Measurements from ENCODE around the gene WNT7B. TPM values are rescaled to one million over a fixed set of nuclear protein-coding genes. Genes with fewer than 3 reads are reported as not detected.

WNT7B gene
- total RNA-seq, 1 experiment from 2014 or later, result 66.9 TPM

GRCh38 chr22:45923835-45924234 lies 53.1 kb downstream of the WNT7B start:
- no peak overlapping the region for H3K4me3 ChIP-seq
- H3F3A ChIP-seq (ENCODE audit: insufficient read depth, low read depth), result peaks cover 25% of the 10 kb centered on the region; the same call in 1 of the 2 replicates
- H3K9me3 ChIP-seq (ENCODE audit: insufficient read depth, low read depth), result no peaks in the 10 kb centered on the region
- ChIA-PET POLR2A (ENCODE audit: unreplicated experiment) (no interaction called here), CTCF (no interaction called here)
- H3K79me2 ChIP-seq (ENCODE audit: low read depth), result no peaks in the 10 kb centered on the region; the same call in 1 of the 2 replicates
- TF ChIP-seq EZH2 (IDR thresholded peaks at IDR 0.05; ENCODE audit: low read depth) (no peak), CTCF (conservative IDR thresholded peaks at IDR 0.05) (no peak)
- H2AFZ ChIP-seq, result no peak overlapping the region
- intact Hi-C loops (cut with micrococcal nuclease; ENCODE audit: unreplicated experiment), result no loop called here
- BruUV-seq (replicated peaks), result no TSS peak
- H3K4me1 ChIP-seq (replicated peaks; ENCODE audit: insufficient read depth), result peaks cover 36% of the 10 kb centered on the region
- H3K27me3 ChIP-seq (ENCODE audit: insufficient read depth, low read depth), result no peaks in the 10 kb centered on the region
- H3K4me2 ChIP-seq, result no peak overlapping the region
- peaks cover 40% of the 10 kb centered on the region for H4K20me1 ChIP-seq (ENCODE audit: insufficient read depth)
- DNase-seq, result no peak
- H3K36me3 ChIP-seq (ENCODE audit: low read depth), result peaks cover 5% of the 10 kb centered on the region; the same call in 1 of the 2 replicates
- H3K9me2 ChIP-seq (ENCODE audit: insufficient read depth), result no peaks in the 10 kb centered on the region
- no peak overlapping the region for H3K27ac ChIP-seq

GRCh38 chr22:45923212-45923611 lies 53.8 kb downstream of the WNT7B start:
- CTCF ChIA-PET, result no interaction called here
- H3K4me1 ChIP-seq (replicated peaks; ENCODE audit: insufficient read depth), result peaks cover 43% of the 10 kb centered on the region
- intact Hi-C loops (cut with micrococcal nuclease; ENCODE audit: unreplicated experiment), result no loop called here

GRCh38 chr22:45922661-45923060 lies 54.3 kb downstream of the WNT7B start:
- no peak overlapping the region for H2AFZ ChIP-seq
- ChIA-PET CTCF (no interaction called here), POLR2A (ENCODE audit: unreplicated experiment) (interaction anchor here (0.6 kb wide), 1 partner anchor 230 kb away, joined by 3 read pairs; no protein-coding TSS in a partner anchor)
- H4K20me1 ChIP-seq (ENCODE audit: insufficient read depth), result peaks cover 28% of the 10 kb centered on the region
- no peak overlapping the region for H3K4me3 ChIP-seq
- H3K4me2 ChIP-seq, result no peak overlapping the region
- H3K79me2 ChIP-seq (ENCODE audit: low read depth), result no peaks in the 10 kb centered on the region; the same call in 1 of the 2 replicates
- H3F3A ChIP-seq (ENCODE audit: insufficient read depth, low read depth), result peaks cover 36% of the 10 kb centered on the region; the same call in 1 of the 2 replicates
- peaks cover 48% of the 10 kb centered on the region for H3K4me1 ChIP-seq (replicated peaks; ENCODE audit: insufficient read depth)
- H3K36me3 ChIP-seq (ENCODE audit: low read depth), result peaks cover 4% of the 10 kb centered on the region; the same call in 1 of the 2 replicates
- intact Hi-C loops (cut with micrococcal nuclease; ENCODE audit: unreplicated experiment), result no loop called here
- TF ChIP-seq EZH2 (IDR thresholded peaks at IDR 0.05; ENCODE audit: low read depth) (no peak), CTCF (conservative IDR thresholded peaks at IDR 0.05) (no peak)
- no peaks in the 10 kb centered on the region for H3K27me3 ChIP-seq (ENCODE audit: insufficient read depth, low read depth)
- BruUV-seq (replicated peaks), result no TSS peak
- no peak for DNase-seq
- no peaks in the 10 kb centered on the region for H3K9me2 ChIP-seq (ENCODE audit: insufficient read depth)
- H3K27ac ChIP-seq, result no peak overlapping the region
- H3K9me3 ChIP-seq (ENCODE audit: insufficient read depth, low read depth), result no peaks in the 10 kb centered on the region

More at GRCh38 chr22:45923212-45923611, 53.8 kb downstream of the WNT7B start:
- Histone ChIP-seq H3K9me3 (ENCODE audit: insufficient read depth, low read depth) (no peaks in the 10 kb centered on the region), H4K20me1 (ENCODE audit: insufficient read depth) (peaks cover 34% of the 10 kb centered on the region), H3K27me3 (ENCODE audit: insufficient read depth, low read depth) (no peaks in the 10 kb centered on the region), H3K79me2 (ENCODE audit: low read depth) (no peaks in the 10 kb centered on the region; the same call in 1 of the 2 replicates), H3K4me2 (no peak overlapping the region), H3K27ac (no peak overlapping the region), H3K36me3 (ENCODE audit: low read depth) (peaks cover 5% of the 10 kb centered on the region; the same call in 1 of the 2 replicates), H3K4me3 (no peak overlapping the region), H2AFZ (no peak overlapping the region), H3F3A (ENCODE audit: insufficient read depth, low read depth) (peaks cover 31% of the 10 kb centered on the region; the same call in 1 of the 2 replicates), H3K9me2 (ENCODE audit: insufficient read depth) (no peaks in the 10 kb centered on the region)
- no peak for DNase-seq
- POLR2A ChIA-PET (ENCODE audit: unreplicated experiment), result interaction anchor here (0.6 kb wide), 1 partner anchor 230 kb away, joined by 3 read pairs; no protein-coding TSS in a partner anchor
- TF ChIP-seq EZH2 (IDR thresholded peaks at IDR 0.05; ENCODE audit: low read depth) (no peak), CTCF (conservative IDR thresholded peaks at IDR 0.05) (no peak)
- BruUV-seq (replicated peaks), result no TSS peak

Data from PC-9 (cell line).